Uterus (tissue), 2 donors: Measurements from ENCODE around the gene DCC.

Experiments used
- CTCF ChIP-seq, 4 experiments: fragments of 200-600 bp in 2 of 4; fragments of 450-650 bp in 2 of 4; sonication (generic) in 2 of 4; IDR thresholded peaks; one replicate each; pipeline ENCODE4 v1.5.1; 2016 to 2019; ENCODE audit warnings: antibody characterized with exemption in 4 of 4, mild to moderate bottlenecking in 2 of 4, moderate library complexity in 1 of 4
- POLR2A ChIP-seq, 2 donors: fragments of 450-650 bp; IDR thresholded peaks; one replicate each; pipeline ENCODE4 v1.6.1; 2016; ENCODE audit warnings: antibody characterized with exemption in 2 of 2, mild to moderate bottlenecking in 1 of 2, moderate library complexity in 1 of 2

DNA sequence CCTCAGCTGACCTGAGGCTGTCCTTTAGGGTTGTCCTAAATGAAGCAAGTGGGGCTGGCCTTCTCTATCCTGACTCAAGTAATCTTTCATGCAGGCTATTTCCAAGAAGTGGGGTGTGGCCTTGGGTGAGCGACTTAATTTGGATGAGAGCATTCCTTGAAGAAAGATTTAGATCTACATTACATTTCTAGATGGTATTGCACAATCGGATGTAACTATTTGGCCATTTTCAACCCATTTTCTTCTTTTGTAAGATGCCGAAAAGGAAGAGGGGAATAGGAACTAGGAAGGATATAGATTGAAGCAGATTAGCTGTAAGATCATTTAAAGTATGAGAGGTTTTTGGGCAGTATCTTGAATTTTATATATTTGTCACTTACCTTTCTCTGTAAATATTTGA is 1138.2 kb downstream of the DCC start:
- no peak for TF ChIP-seq POLR2A (IDR thresholded peaks at IDR 0.05)
- TF ChIP-seq CTCF (IDR thresholded peaks at IDR 0.05): no peak
